ENCODE data around the gene ENPP3.
A peak's percentile ranks its signal among the peaks of the same experiment; 100 is the strongest.

ENPP3 gene

GRCh38 chr6:131613296-131613925, 23.7 kb upstream of the ENPP3 start:
- Histone ChIP-seq H3K27ac (0 out of 2 replicates have a peak overlapping the region, but pooled peaks have one; percentile 23), H3K4me2 (peak overlapping the region; percentile 58), H3K79me2 (ENCODE audit: insufficient read depth, low read depth) (no peaks in the 10 kb centered on the region), H4K20me1 (ENCODE audit: insufficient read depth) (no peaks in the 10 kb centered on the region), H3K27me3 (ENCODE audit: insufficient read depth, low read depth) (no peaks in the 10 kb centered on the region), H3K4me1 (ENCODE audit: low read depth, poor library complexity, severe bottlenecking) (peaks cover 37% of the 10 kb centered on the region), H3K4me3 (IDR thresholded peaks at IDR 0.05; ENCODE audit: insufficient read depth, low read depth, low read length) (no peak overlapping the region), H3K36me3 (ENCODE audit: insufficient read depth) (no peaks in the 10 kb centered on the region), H2AFZ (ENCODE audit: low read depth) (no peak overlapping the region), H3K9ac (no peak overlapping the region)
- no peak for TF ChIP-seq CTCF (conservative IDR thresholded peaks at IDR 0.05; ENCODE audit: low read depth, low read length)

GRCh38 chr6:131615275-131615674, 21.8 kb upstream of the ENPP3 start:
- H3K27me3 ChIP-seq (ENCODE audit: insufficient read depth, low read depth): no peaks in the 10 kb centered on the region
- H3K9ac ChIP-seq: no peak overlapping the region
- H3K27ac ChIP-seq: no peak overlapping the region
- peaks cover 37% of the 10 kb centered on the region for H3K4me1 ChIP-seq (ENCODE audit: low read depth, poor library complexity, severe bottlenecking)
- no peak overlapping the region; the same call in 1 of the 2 replicates for H3K4me2 ChIP-seq
- H2AFZ ChIP-seq (ENCODE audit: low read depth): no peak overlapping the region
- TF ChIP-seq CTCF (conservative IDR thresholded peaks at IDR 0.05; ENCODE audit: low read depth, low read length): no peak
- H3K79me2 ChIP-seq (ENCODE audit: insufficient read depth, low read depth): no peaks in the 10 kb centered on the region
- no peak overlapping the region for H3K4me3 ChIP-seq (IDR thresholded peaks at IDR 0.05; ENCODE audit: insufficient read depth, low read depth, low read length)
- H4K20me1 ChIP-seq (ENCODE audit: insufficient read depth): no peaks in the 10 kb centered on the region
- H3K36me3 ChIP-seq (ENCODE audit: insufficient read depth): 0 out of 2 replicates have a peak, but pooled peaks cover 7% of the 10 kb centered on the region

- H4K20me1 ChIP-seq (ENCODE audit: insufficient read depth): no peaks in the 10 kb centered on the region
- H2AFZ ChIP-seq (ENCODE audit: low read depth): peak within 1 kb of the TSS; percentile 75
- no peaks in the 10 kb centered on the region for H3K36me3 ChIP-seq (ENCODE audit: insufficient read depth)
- peak within 1 kb of the TSS; percentile 60 for H3K9ac ChIP-seq
- H3K27ac ChIP-seq: peak within 1 kb of the TSS; percentile 36; the same call in 1 of the 2 replicates
- peaks cover 16% of the 10 kb centered on the region; the same call in 1 of the 2 replicates for H3K79me2 ChIP-seq (ENCODE audit: insufficient read depth, low read depth)
- H3K4me2 ChIP-seq: peak within 1 kb of the TSS; percentile 57
- no peaks in the 10 kb centered on the region for H3K27me3 ChIP-seq (ENCODE audit: insufficient read depth, low read depth)
- H3K4me1 ChIP-seq (ENCODE audit: low read depth, poor library complexity, severe bottlenecking): peaks cover 20% of the 10 kb centered on the region
- no peak within 1 kb of the TSS for H3K4me3 ChIP-seq (IDR thresholded peaks at IDR 0.05; ENCODE audit: insufficient read depth, low read depth, low read length)
- TF ChIP-seq CTCF (conservative IDR thresholded peaks at IDR 0.05; ENCODE audit: low read depth, low read length): peak; percentile 81
Measured at GRCh38 chr6:131627724-131628682, 9.1 kb upstream of the ENPP3 start, which contains the start of gene MED23. Gene MED23, minus strand, starts transcription at chr6:131628242. Its CDS starts 193 bp downstream, at chr6:131628049.

- peaks cover 20% of the 10 kb centered on the region for H3K4me1 ChIP-seq (ENCODE audit: low read depth, poor library complexity, severe bottlenecking)
- no peaks in the 10 kb centered on the region for H3K36me3 ChIP-seq (ENCODE audit: insufficient read depth)
- no peak overlapping the region for H3K27ac ChIP-seq
- H3K4me2 ChIP-seq: peak overlapping the region; percentile 36
- no peaks in the 10 kb centered on the region for H4K20me1 ChIP-seq (ENCODE audit: insufficient read depth)
- H3K9ac ChIP-seq: no peak overlapping the region
- H3K79me2 ChIP-seq (ENCODE audit: insufficient read depth, low read depth): peaks cover 16% of the 10 kb centered on the region; the same call in 1 of the 2 replicates
- peak overlapping the region; percentile 75 for H2AFZ ChIP-seq (ENCODE audit: low read depth)
- no peak overlapping the region for H3K4me3 ChIP-seq (IDR thresholded peaks at IDR 0.05; ENCODE audit: insufficient read depth, low read depth, low read length)
- TF ChIP-seq CTCF (conservative IDR thresholded peaks at IDR 0.05; ENCODE audit: low read depth, low read length): no peak
- H3K27me3 ChIP-seq (ENCODE audit: insufficient read depth, low read depth): no peaks in the 10 kb centered on the region
Measured at GRCh38 chr6:131628726-131629125, 8.4 kb upstream of the ENPP3 start.
